ENCODE results near the gene DBN1. TPM values are rescaled to one million over a fixed set of nuclear protein-coding genes. Genes with fewer than 3 reads are reported as not detected.

DBN1 gene
- total RNA-seq, 2 donors from 2014 or later = 7.1 to 13.3 TPM

- Mint-ChIP-seq H3K27ac (peak within 1 kb of the TSS in 1 of 2 donors; percentile 45), H3K27me3 (peaks cover 0 to 3% of the 10 kb centered on the region in 2 donors), H3K4me3 (peak within 1 kb of the TSS; percentile 64), H3K9me3 (no peaks in the 10 kb centered on the region), H3K4me1 (ENCODE audit: low read depth in 2 of 2) (peaks cover 30% of the 10 kb centered on the region in 2 donors), H3K36me3 (no peaks in the 10 kb centered on the region)
- ATAC-seq (peak; percentile 83 to 86), DNase-seq (ENCODE audit: low spot score) (peak; percentile 73)
Measured at GRCh38 chr5:177446200-177447065, 27.0 kb downstream of the DBN1 start, which contains the start of gene PRR7. Gene PRR7, plus strand, starts transcription at chr5:177446814. Its CDS starts 8,254 bp downstream, at chr5:177455068.

DNA sequence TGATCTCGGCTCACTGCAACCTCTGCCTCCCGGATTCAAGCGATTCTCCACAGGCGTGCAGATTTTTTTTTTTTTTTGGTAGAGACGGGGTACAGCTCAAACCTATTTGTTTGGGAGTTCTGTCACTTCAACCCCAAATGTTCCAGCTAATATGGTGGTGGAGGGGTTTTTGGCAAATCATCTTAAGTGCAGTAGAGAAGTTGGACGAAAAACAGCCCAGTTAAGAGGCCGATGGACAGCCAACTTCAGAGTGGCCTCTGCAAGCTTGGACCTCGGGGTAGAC is 27.6 kb downstream of the DBN1 start:
- ATAC-seq (no peak), DNase-seq (ENCODE audit: low spot score) (no peak)
- peak overlapping the region; percentile 64 for H3K4me3 Mint-ChIP-seq
- peak overlapping the region in 1 of 2 donors; percentile 45 for H3K27ac Mint-ChIP-seq
- peaks cover 30% of the 10 kb centered on the region in 2 donors for H3K4me1 Mint-ChIP-seq (ENCODE audit: low read depth in 2 of 2)
- H3K27me3 Mint-ChIP-seq = peaks cover 0 to 3% of the 10 kb centered on the region in 2 donors
- H3K9me3 Mint-ChIP-seq = no peaks in the 10 kb centered on the region
- H3K36me3 Mint-ChIP-seq = no peaks in the 10 kb centered on the region

- H3K27me3 Mint-ChIP-seq = peaks cover 0 to 3% of the 10 kb centered on the region in 2 donors
- peaks cover 27 to 30% of the 10 kb centered on the region in 2 donors for H3K4me1 Mint-ChIP-seq (ENCODE audit: low read depth in 2 of 2)
- no peak for DNase-seq (ENCODE audit: low spot score)
- H3K4me3 Mint-ChIP-seq = peak overlapping the region; percentile 64
- no peaks in the 10 kb centered on the region for H3K36me3 Mint-ChIP-seq
- no peaks in the 10 kb centered on the region for H3K9me3 Mint-ChIP-seq
- no peak for ATAC-seq
- H3K27ac Mint-ChIP-seq = peak overlapping the region in 1 of 2 donors; percentile 45
Measured at GRCh38 chr5:177445052-177445916, 28.1 kb downstream of the DBN1 start.

- Mint-ChIP-seq H3K27ac (no peak overlapping the region), H3K27me3 (peaks cover 0 to 3% of the 10 kb centered on the region in 2 donors), H3K9me3 (no peaks in the 10 kb centered on the region), H3K4me1 (ENCODE audit: low read depth in 2 of 2) (peaks cover 30 to 32% of the 10 kb centered on the region in 2 donors), H3K4me3 (peak overlapping the region; percentile 19), H3K36me3 (no peaks in the 10 kb centered on the region)
- DNase-seq (ENCODE audit: low spot score) = no peak
- ATAC-seq = no peak
Measured at GRCh38 chr5:177444106-177445051, 29.1 kb downstream of the DBN1 start.

DNA sequence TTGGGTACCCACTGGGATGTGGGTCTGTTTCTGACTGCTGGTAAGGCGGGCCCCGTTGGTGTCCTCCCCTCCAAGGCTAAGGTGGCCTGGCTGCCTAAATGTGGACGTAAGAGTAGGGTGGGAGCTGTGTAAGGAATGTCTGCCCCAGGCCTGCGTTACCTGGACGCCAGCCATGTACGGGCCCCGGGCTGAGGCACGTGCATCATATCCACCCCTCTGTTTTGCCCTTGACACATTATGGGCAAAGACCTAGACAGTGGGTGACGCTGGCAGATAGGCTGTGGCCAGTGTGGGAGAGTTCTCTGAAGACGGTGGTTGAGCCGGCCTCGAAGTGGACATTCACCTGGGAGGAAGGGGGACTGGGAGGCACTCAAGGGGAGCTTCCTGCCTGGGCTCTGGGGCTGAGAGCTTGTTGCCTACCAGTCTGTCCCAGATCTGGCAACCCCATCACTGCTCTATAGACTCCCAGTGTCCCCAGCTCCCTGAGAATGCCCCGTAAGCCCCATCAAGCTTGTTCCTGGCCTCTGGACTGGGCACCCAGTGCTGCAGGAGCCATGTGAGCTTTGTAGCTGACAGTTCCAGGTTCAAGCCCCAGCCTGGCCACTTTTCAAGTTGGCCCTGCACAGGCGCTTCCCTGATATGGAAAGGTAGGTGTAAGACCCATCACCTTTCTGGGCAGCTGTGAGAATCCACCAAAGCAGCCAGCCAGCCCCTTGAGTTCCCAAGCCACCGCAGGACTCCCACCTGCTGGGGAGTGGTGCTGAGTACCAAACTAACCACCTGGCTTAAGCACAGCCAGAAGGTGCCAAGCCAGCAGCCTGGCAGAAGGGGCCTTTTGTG is 30.1 kb downstream of the DBN1 start:
- H3K27me3 Mint-ChIP-seq = no peaks in the 10 kb centered on the region
- H3K36me3 Mint-ChIP-seq = no peaks in the 10 kb centered on the region
- H3K9me3 Mint-ChIP-seq = no peaks in the 10 kb centered on the region
- H3K4me1 Mint-ChIP-seq (ENCODE audit: low read depth in 2 of 2) = peaks cover 26 to 32% of the 10 kb centered on the region in 2 donors
- H3K4me3 Mint-ChIP-seq = no peak overlapping the region
- ATAC-seq (no peak), DNase-seq (ENCODE audit: low spot score) (no peak)
- H3K27ac Mint-ChIP-seq = no peak overlapping the region

DNA sequence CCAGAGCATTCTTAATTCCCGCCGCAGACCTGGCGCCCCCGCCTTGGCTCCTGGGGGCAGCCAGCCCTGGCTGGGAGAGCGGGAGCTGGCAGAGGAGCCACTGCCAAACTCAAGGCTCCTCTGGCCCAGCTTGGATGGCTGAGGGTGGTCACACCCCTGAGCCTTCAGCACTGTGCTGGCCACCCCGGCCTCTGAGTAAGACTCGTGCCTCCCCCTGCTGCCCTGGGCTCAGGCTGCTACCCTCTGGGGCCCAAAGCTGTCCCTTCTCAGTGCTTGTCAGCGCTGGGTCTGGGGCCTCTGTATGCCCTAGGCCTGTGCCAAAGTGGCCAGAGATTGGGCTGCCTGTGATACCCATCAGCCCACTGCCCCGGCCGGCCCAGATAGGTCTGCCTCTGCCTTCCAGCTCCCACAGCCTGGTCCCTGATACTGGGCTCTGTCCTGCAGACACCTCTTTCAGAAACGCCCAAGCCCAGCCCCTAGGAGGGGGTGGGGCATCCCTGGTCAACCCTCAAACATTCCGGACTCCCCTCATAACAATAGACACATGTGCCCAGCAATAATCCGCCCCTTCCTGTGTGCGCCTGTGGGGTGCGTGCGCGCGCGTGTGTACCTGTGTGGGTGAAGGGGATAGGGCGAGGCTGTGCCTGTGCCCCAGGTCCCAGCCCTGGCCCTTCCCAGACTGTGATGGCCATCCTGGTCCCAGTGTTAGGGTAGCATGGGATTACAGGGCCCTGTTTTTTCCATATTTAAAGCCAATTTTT is 31.2 kb downstream of the DBN1 start:
- Mint-ChIP-seq H3K4me3 (no peak overlapping the region), H3K4me1 (ENCODE audit: low read depth in 2 of 2) (peaks cover 19 to 25% of the 10 kb centered on the region in 2 donors), H3K9me3 (no peaks in the 10 kb centered on the region), H3K36me3 (no peaks in the 10 kb centered on the region), H3K27ac (no peak overlapping the region), H3K27me3 (no peaks in the 10 kb centered on the region)
- DNase-seq (ENCODE audit: low spot score) (no peak), ATAC-seq (no peak)

- peak in 1 of 2 donors; percentile 9 for ATAC-seq
- H3K36me3 Mint-ChIP-seq = peaks cover 5% of the 10 kb centered on the region
Measured at GRCh38 chr5:177440990-177441780, 32.2 kb downstream of the DBN1 start.

DNA sequence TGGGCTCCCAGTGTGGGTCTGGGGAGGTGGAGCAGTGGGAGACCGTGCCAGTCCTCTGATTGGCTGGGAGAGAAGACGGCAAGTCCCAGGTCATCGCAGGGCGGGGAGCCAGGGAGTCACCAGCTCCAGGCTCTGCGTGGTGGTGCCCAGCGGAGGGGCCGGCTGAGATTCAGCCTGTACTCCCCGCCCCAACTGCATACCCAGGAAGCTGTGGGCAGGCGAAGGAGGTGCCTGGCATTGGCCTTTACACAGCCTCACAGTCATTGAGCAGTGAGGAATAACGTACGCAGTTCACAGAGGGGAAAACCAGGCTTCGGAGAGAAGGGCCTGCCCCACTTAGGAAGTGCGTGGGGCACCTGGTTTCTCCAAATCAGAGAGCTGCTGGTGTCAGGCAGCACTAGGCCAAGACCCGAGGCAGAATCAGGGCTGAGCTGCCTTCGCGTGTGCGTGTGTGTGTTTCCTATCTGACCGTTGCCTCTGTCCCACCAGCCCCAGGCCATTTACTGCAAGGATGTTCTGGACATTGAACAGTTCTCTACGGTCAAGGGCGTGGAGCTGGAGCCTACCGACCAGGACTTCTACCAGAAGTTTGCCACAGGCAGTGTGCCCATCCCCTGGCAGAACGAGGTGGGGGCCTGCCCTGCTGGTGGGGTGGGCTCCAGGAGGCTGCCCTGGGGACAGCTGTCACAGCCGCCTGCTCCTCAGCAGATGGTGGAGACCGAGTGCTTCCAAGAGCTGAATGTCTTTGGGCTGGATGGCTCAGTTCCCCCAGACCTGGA is 33.0 kb downstream of the DBN1 start:
- Mint-ChIP-seq H3K27me3 (no peaks in the 10 kb centered on the region), H3K4me3 (no peak overlapping the region), H3K4me1 (ENCODE audit: low read depth in 2 of 2) (peaks cover 11 to 22% of the 10 kb centered on the region in 2 donors), H3K9me3 (no peaks in the 10 kb centered on the region), H3K36me3 (peaks cover 5% of the 10 kb centered on the region), H3K27ac (peak overlapping the region in 1 of 2 donors; percentile 1)
- ATAC-seq (peak in 1 of 2 donors; percentile 11), DNase-seq (ENCODE audit: low spot score) (no peak)

More at GRCh38 chr5:177440990-177441780, 32.2 kb downstream of the DBN1 start:
- Mint-ChIP-seq H3K4me3 (no peak overlapping the region), H3K9me3 (no peaks in the 10 kb centered on the region), H3K27me3 (no peaks in the 10 kb centered on the region), H3K27ac (no peak overlapping the region), H3K4me1 (ENCODE audit: low read depth in 2 of 2) (peaks cover 19 to 28% of the 10 kb centered on the region in 2 donors)
- no peak for DNase-seq (ENCODE audit: low spot score)

- no peaks in the 10 kb centered on the region for H3K9me3 Mint-ChIP-seq
- no peak overlapping the region for H3K4me3 Mint-ChIP-seq
- H3K4me1 Mint-ChIP-seq (ENCODE audit: low read depth in 2 of 2) = peaks cover 3 to 18% of the 10 kb centered on the region in 2 donors
- H3K27me3 Mint-ChIP-seq = no peaks in the 10 kb centered on the region
- H3K27ac Mint-ChIP-seq = peak overlapping the region in 1 of 2 donors; percentile 1
- ATAC-seq = no peak
- no peak for DNase-seq (ENCODE audit: low spot score)
- peaks cover 5% of the 10 kb centered on the region for H3K36me3 Mint-ChIP-seq
Measured at GRCh38 chr5:177439518-177440053, 33.8 kb downstream of the DBN1 start.

GRCh38 chr5:177438468-177438867 is 35.0 kb downstream of the DBN1 start:
- H3K9me3 Mint-ChIP-seq = no peaks in the 10 kb centered on the region
- peaks cover 0 to 18% of the 10 kb centered on the region in 2 donors for H3K4me1 Mint-ChIP-seq (ENCODE audit: low read depth in 2 of 2)
- H3K4me3 Mint-ChIP-seq = no peak overlapping the region
- peaks cover 5% of the 10 kb centered on the region for H3K36me3 Mint-ChIP-seq
- peak overlapping the region in 1 of 2 donors; percentile 11 for H3K27ac Mint-ChIP-seq
- ATAC-seq (no peak), DNase-seq (ENCODE audit: low spot score) (no peak)
- no peaks in the 10 kb centered on the region for H3K27me3 Mint-ChIP-seq

Data from natural killer cell treated with Interleukin-12 subunit alpha and Interleukin-12 subunit beta and Interleukin-15 and Interleukin-18, amount 100 ng/mL, for 72 hours (primary cell).